Fibroblast of pulmonary artery (primary cell): Measurements from ENCODE around the gene ARMC12.

Experiments
- DNase-seq: peaks from one replicate; pipeline ENCODE4 v3.0.0-alpha.2; 2010; ENCODE audit warnings: low read depth
- H3K4me3 ChIP-seq: replicated peaks from 2 replicates; pipeline ENCODE4 v1.5.1; 2011; ENCODE audit warnings: low read depth, mild to moderate bottlenecking, control low read depth, low read length, moderate library complexity
- TF ChIP-seq, protein P1 (sequence below): IDR thresholded peaks from 2 replicates; pipeline ENCODE4 v1.5.1; 2011; ENCODE audit warnings: mild to moderate bottlenecking, control low read depth, low read length, inconsistent platforms; ENCODE audit errors: missing control alignments

ARMC12 gene

GRCh38 chr6:35794536-35795452 is 58.0 kb downstream of the ARMC12 start:
- TF ChIP-seq, protein P1, sequence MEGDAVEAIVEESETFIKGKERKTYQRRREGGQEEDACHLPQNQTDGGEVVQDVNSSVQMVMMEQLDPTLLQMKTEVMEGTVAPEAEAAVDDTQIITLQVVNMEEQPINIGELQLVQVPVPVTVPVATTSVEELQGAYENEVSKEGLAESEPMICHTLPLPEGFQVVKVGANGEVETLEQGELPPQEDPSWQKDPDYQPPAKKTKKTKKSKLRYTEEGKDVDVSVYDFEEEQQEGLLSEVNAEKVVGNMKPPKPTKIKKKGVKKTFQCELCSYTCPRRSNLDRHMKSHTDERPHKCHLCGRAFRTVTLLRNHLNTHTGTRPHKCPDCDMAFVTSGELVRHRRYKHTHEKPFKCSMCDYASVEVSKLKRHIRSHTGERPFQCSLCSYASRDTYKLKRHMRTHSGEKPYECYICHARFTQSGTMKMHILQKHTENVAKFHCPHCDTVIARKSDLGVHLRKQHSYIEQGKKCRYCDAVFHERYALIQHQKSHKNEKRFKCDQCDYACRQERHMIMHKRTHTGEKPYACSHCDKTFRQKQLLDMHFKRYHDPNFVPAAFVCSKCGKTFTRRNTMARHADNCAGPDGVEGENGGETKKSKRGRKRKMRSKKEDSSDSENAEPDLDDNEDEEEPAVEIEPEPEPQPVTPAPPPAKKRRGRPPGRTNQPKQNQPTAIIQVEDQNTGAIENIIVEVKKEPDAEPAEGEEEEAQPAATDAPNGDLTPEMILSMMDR: no peak
- no peak overlapping the region for H3K4me3 ChIP-seq
- DNase-seq: no peak

- no peak for DNase-seq
- TF ChIP-seq, protein P1: no peak
Observed at GRCh38 chr6:35795453-35796071, 58.7 kb downstream of the ARMC12 start.

GRCh38 chr6:35796236-35796635 is 59.4 kb downstream of the ARMC12 start:
- no peak for DNase-seq
- H3K4me3 ChIP-seq: no peak overlapping the region
- TF ChIP-seq, protein P1: no peak

More at GRCh38 chr6:35795453-35796071, 58.7 kb downstream of the ARMC12 start:
- H3K4me3 ChIP-seq: no peak overlapping the region

GRCh38 chr6:35797837-35798526 is 61.1 kb downstream of the ARMC12 start:
- no peak for DNase-seq
- TF ChIP-seq, protein P1: no peak
- H3K4me3 ChIP-seq: no peak overlapping the region
